Gastroesophageal sphincter (tissue), 4 donors: Measurements from ENCODE around the gene EPHB2. TPM values are rescaled to one million over a fixed set of nuclear protein-coding genes. Genes with fewer than 3 reads are reported as not detected.

Experiments used
- ATAC-seq: fragments of 150-250 bp; one replicate; pipeline ENCODE4 v1.9.1; 2016; ENCODE audit warnings: mild to moderate bottlenecking, moderate library complexity
- H3K27ac ChIP-seq, 4 donors: fragments of 200-600 bp; sonication (generic) in 3 of 4; 1 replicate in 3 of 4; 2 replicates in 1 of 4; pipeline ENCODE4 v1.5.1; 2016 to 2019
- H3K27me3 ChIP-seq: fragments of 200-600 bp; sonication (generic); one replicate; pipeline ENCODE4 v1.5.1; 2019
- H3K36me3 ChIP-seq, 2 donors: fragments of 200-600 bp; sonication (generic); one replicate each; pipeline ENCODE4 v1.5.1; 2019; ENCODE audit warnings: control low read depth in 1 of 2
- H3K4me1 ChIP-seq, 3 donors: fragments of 200-600 bp; sonication (generic); 1 replicate in 2 of 3; 2 replicates in 1 of 3; pipeline ENCODE4 v1.5.1; 2016 to 2019; ENCODE audit warnings: control low read depth in 2 of 3
- H3K4me3 ChIP-seq, 2 donors: fragments of 200-600 bp; sonication (generic); one replicate each; pipeline ENCODE4 v1.5.1; 2019; ENCODE audit warnings: mild to moderate bottlenecking in 1 of 2, moderate library complexity in 1 of 2
- H3K9me3 ChIP-seq, 3 donors: fragments of 200-600 bp; sonication (generic); one replicate each; pipeline ENCODE4 v1.5.1; 2017 to 2019; ENCODE audit warnings: control low read depth in 2 of 3
- CTCF ChIP-seq, 4 experiments: fragments of 200-600 bp in 2 of 4; fragments of 450-650 bp in 2 of 4; sonication (generic) in 1 of 4; IDR thresholded peaks; one replicate each; pipeline ENCODE4 v1.5.1; 2017 to 2019; ENCODE audit warnings: antibody characterized with exemption in 4 of 4, mild to moderate bottlenecking in 2 of 4, moderate library complexity in 2 of 4
- EP300 ChIP-seq: sonication (generic); formaldehyde crosslinking; IDR thresholded peaks from one replicate; pipeline ENCODE4 v1.6.1; 2017; ENCODE audit warnings: antibody characterized with exemption, mild to moderate bottlenecking
- POLR2A ChIP-seq, 2 donors: fragments of 450-650 bp; IDR thresholded peaks; one replicate each; pipeline ENCODE4 v1.6.1; 2017; ENCODE audit warnings: antibody characterized with exemption in 2 of 2, mild to moderate bottlenecking in 2 of 2, moderate library complexity in 1 of 2
- POLR2AphosphoS5 ChIP-seq: sonication (generic); formaldehyde crosslinking; IDR thresholded peaks from one replicate; pipeline ENCODE4 v1.6.1; 2017; ENCODE audit warnings: antibody characterized with exemption
- WGBS, 2 donors: methylation state at CpG; one replicate each; pipeline ENCODE4 v1.1.5; 2018; ENCODE audit warnings: low coverage in 1 of 2; 5-methylcytosine and 5-hydroxymethylcytosine counted together
- total RNA-seq, 4 donors: library from RNA; depleted of rRNA; stranded (reverse); fragments of >200 nt; gene quantifications; one replicate each; pipeline ENCODE4 v1.1.0, GENCODE V29; 2016

EPHB2 gene
- total RNA-seq, 4 donors from 2014 or later = 2.0 to 5.9 (median 2.6) TPM

- H3K4me3 ChIP-seq = no peak overlapping the region
- WGBS, 2 donors = 88 to 100% methylated on average over 2 of the region's 10 CpGs
- peak overlapping the region in 2 of 4 donors; percentile 11 to 43 for H3K27ac ChIP-seq
- peaks cover 13% of the 10 kb centered on the region for H3K27me3 ChIP-seq
- peaks cover 0 to 25% (median 6%) of the 10 kb centered on the region in 3 donors for H3K4me1 ChIP-seq
- no peak for ATAC-seq
- no peaks in the 10 kb centered on the region for H3K9me3 ChIP-seq
- no peak for TF ChIP-seq EP300
- TF ChIP-seq POLR2AphosphoS5 = no peak
- no peak for TF ChIP-seq POLR2A (IDR thresholded peaks at IDR 0.05)
- no peak for TF ChIP-seq CTCF (IDR thresholded peaks at IDR 0.05)
- H3K36me3 ChIP-seq = no peaks in the 10 kb centered on the region
Measured at GRCh38 chr1:22754106-22754768, 43.6 kb downstream of the EPHB2 start.

- no peak for TF ChIP-seq CTCF (IDR thresholded peaks at IDR 0.05)
- no peak for TF ChIP-seq POLR2AphosphoS5
- TF ChIP-seq POLR2A (IDR thresholded peaks at IDR 0.05) = no peak
- TF ChIP-seq EP300 = no peak
- Histone ChIP-seq H3K27ac (no peak overlapping the region), H3K27me3 (peaks cover 13% of the 10 kb centered on the region), H3K36me3 (no peaks in the 10 kb centered on the region), H3K9me3 (no peaks in the 10 kb centered on the region), H3K4me3 (no peak overlapping the region), H3K4me1 (peaks cover 0 to 20% (median 6%) of the 10 kb centered on the region in 3 donors)
- ATAC-seq = no peak
- 70 to 88% methylated on average over 4 to 6 of the region's 7 CpGs for WGBS, 2 donors
Measured at GRCh38 chr1:22754824-22755223, 44.2 kb downstream of the EPHB2 start.

- 69 to 72% methylated on average over 4 to 5 of the region's 5 CpGs for WGBS, 2 donors
- H3K4me3 ChIP-seq = no peak overlapping the region
- H3K9me3 ChIP-seq = no peaks in the 10 kb centered on the region
- peaks cover 0 to 12% (median 6%) of the 10 kb centered on the region in 3 donors for H3K4me1 ChIP-seq
- H3K27me3 ChIP-seq = peaks cover 13% of the 10 kb centered on the region
- H3K36me3 ChIP-seq = no peaks in the 10 kb centered on the region
- H3K27ac ChIP-seq = no peak overlapping the region
- TF ChIP-seq CTCF (IDR thresholded peaks at IDR 0.05) (no peak), POLR2AphosphoS5 (no peak), EP300 (no peak), POLR2A (IDR thresholded peaks at IDR 0.05) (no peak)
- no peak for ATAC-seq
Measured at GRCh38 chr1:22755641-22756040, 45.0 kb downstream of the EPHB2 start.

GRCh38 chr1:22756125-22756735 is 45.6 kb downstream of the EPHB2 start:
- Histone ChIP-seq H3K36me3 (no peaks in the 10 kb centered on the region), H3K27ac (no peak overlapping the region), H3K4me3 (no peak overlapping the region), H3K27me3 (peaks cover 13% of the 10 kb centered on the region), H3K9me3 (no peaks in the 10 kb centered on the region), H3K4me1 (peaks cover 0 to 6% (median 3%) of the 10 kb centered on the region in 3 donors)
- no peak for ATAC-seq
- WGBS, 2 donors = 67 to 72% methylated on average over 3 to 11 of the region's 25 CpGs
- TF ChIP-seq POLR2AphosphoS5 = no peak
- TF ChIP-seq POLR2A (IDR thresholded peaks at IDR 0.05) = no peak
- no peak for TF ChIP-seq EP300
- TF ChIP-seq CTCF (IDR thresholded peaks at IDR 0.05) = no peak

GRCh38 chr1:22760455-22760854 is 49.8 kb downstream of the EPHB2 start:
- ATAC-seq = no peak
- Histone ChIP-seq H3K9me3 (no peaks in the 10 kb centered on the region), H3K36me3 (no peaks in the 10 kb centered on the region), H3K27ac (no peak overlapping the region), H3K4me3 (no peak overlapping the region), H3K27me3 (peaks cover 19% of the 10 kb centered on the region), H3K4me1 (no peaks in the 10 kb centered on the region)
- 40% methylated on average over 1 of the region's 4 CpGs; no CpG with 5 or more reads in 1 of the 2 donors for WGBS, 2 donors
- TF ChIP-seq POLR2AphosphoS5 (no peak), CTCF (IDR thresholded peaks at IDR 0.05) (no peak), POLR2A (IDR thresholded peaks at IDR 0.05) (no peak), EP300 (no peak)
